Dendritic cell treated with granulocyte-macrophage colony-stimulating factor and Interleukin-4, amounts not matched to agents 40 ng/mL and 50 ng/mL, for 4 days (primary cell): ENCODE data around the gene SCAP.
"Not testable (repeated sequence)": the region's sequence is repeated elsewhere in the genome, so short reads cannot be mapped to it uniquely, and the experiment has no call there.

Source experiments
- H3K27ac Mint-ChIP-seq: one replicate; pipeline ENCODE4 v1.8.0; 2022; ENCODE audit warnings: mild to moderate bottlenecking, mixed read lengths
- H3K27me3 Mint-ChIP-seq: one replicate; pipeline ENCODE4 v1.8.0; 2022; ENCODE audit warnings: mild to moderate bottlenecking, mixed read lengths
- H3K36me3 Mint-ChIP-seq: one replicate; pipeline ENCODE4 v1.8.0; 2022; ENCODE audit warnings: low read depth, mixed read lengths
- H3K4me1 Mint-ChIP-seq: one replicate; pipeline ENCODE4 v1.8.0; 2022; ENCODE audit warnings: low read depth, mixed read lengths
- H3K4me3 Mint-ChIP-seq: one replicate; pipeline ENCODE4 v1.8.0; 2022; ENCODE audit warnings: mild to moderate bottlenecking, moderate library complexity, mixed read lengths
- H3K9me3 Mint-ChIP-seq: one replicate; pipeline ENCODE4 v1.8.0; 2022; ENCODE audit warnings: mixed read lengths
- intact Hi-C: fragments of 100-400 bp; cut with micrococcal nuclease; formaldehyde crosslinking; loops from one replicate; pipeline ENCODE4 v1.15.0; 2022

Gene SCAP

GRCh38 chr3:47473391-47473790 is 2.4 kb downstream of the SCAP start:
- Mint-ChIP-seq H3K27ac (no peak overlapping the region), H3K4me1 (peaks cover 23% of the 10 kb centered on the region), H3K36me3 (peaks cover 5% of the 10 kb centered on the region), H3K27me3 (no peaks in the 10 kb centered on the region), H3K4me3 (no peak overlapping the region), H3K9me3 (no peaks in the 10 kb centered on the region)
- intact Hi-C loops = no loop called here

- H3K4me1 Mint-ChIP-seq = peaks cover 36% of the 10 kb centered on the region
- H3K27me3 Mint-ChIP-seq = no peaks in the 10 kb centered on the region
- H3K9me3 Mint-ChIP-seq = no peaks in the 10 kb centered on the region
- no peak overlapping the region for H3K27ac Mint-ChIP-seq
- peaks cover 5% of the 10 kb centered on the region for H3K36me3 Mint-ChIP-seq
- H3K4me3 Mint-ChIP-seq = no peak overlapping the region
- intact Hi-C loops = no loop called here
Measured at GRCh38 chr3:47469616-47470015, 6.1 kb downstream of the SCAP start.

- H3K4me1 Mint-ChIP-seq = peaks cover 30% of the 10 kb centered on the region
- H3K36me3 Mint-ChIP-seq, intact Hi-C loops, H3K27ac Mint-ChIP-seq, H3K9me3 Mint-ChIP-seq, H3K4me3 Mint-ChIP-seq, H3K27me3 Mint-ChIP-seq: not testable (repeated sequence)
Measured at GRCh38 chr3:47468315-47468714, 7.4 kb downstream of the SCAP start.

GRCh38 chr3:47464588-47464987 is 11.2 kb downstream of the SCAP start:
- H3K36me3 Mint-ChIP-seq = peaks cover 17% of the 10 kb centered on the region
- H3K27me3 Mint-ChIP-seq = no peaks in the 10 kb centered on the region
- H3K9me3 Mint-ChIP-seq = peaks cover 12% of the 10 kb centered on the region
- no peak overlapping the region for H3K27ac Mint-ChIP-seq
- H3K4me3 Mint-ChIP-seq = no peak overlapping the region
- intact Hi-C loops = no loop called here
- H3K4me1 Mint-ChIP-seq = peaks cover 39% of the 10 kb centered on the region

- H3K4me1 Mint-ChIP-seq = peaks cover 27% of the 10 kb centered on the region
- peaks cover 19% of the 10 kb centered on the region for H3K36me3 Mint-ChIP-seq
- intact Hi-C loops, H3K27ac Mint-ChIP-seq, H3K4me3 Mint-ChIP-seq, H3K27me3 Mint-ChIP-seq: not testable (repeated sequence)
- peaks cover 19% of the 10 kb centered on the region for H3K9me3 Mint-ChIP-seq
Measured at GRCh38 chr3:47459534-47460085, 16.1 kb downstream of the SCAP start.

GRCh38 chr3:47456984-47457383 is 18.8 kb downstream of the SCAP start:
- H3K9me3 Mint-ChIP-seq = peaks cover 19% of the 10 kb centered on the region
- no peak overlapping the region for H3K27ac Mint-ChIP-seq
- H3K4me1 Mint-ChIP-seq = peaks cover 26% of the 10 kb centered on the region
- no peak overlapping the region for H3K4me3 Mint-ChIP-seq
- intact Hi-C loops = no loop called here
- peaks cover 19% of the 10 kb centered on the region for H3K36me3 Mint-ChIP-seq
- H3K27me3 Mint-ChIP-seq = no peaks in the 10 kb centered on the region

- Mint-ChIP-seq H3K36me3 (peaks cover 17% of the 10 kb centered on the region), H3K27me3 (no peaks in the 10 kb centered on the region)
Measured at GRCh38 chr3:47455806-47456452, 19.8 kb downstream of the SCAP start.

GRCh38 chr3:47452453-47453215 is 23.1 kb downstream of the SCAP start:
- no peaks in the 10 kb centered on the region for H3K9me3 Mint-ChIP-seq
- H3K4me1 Mint-ChIP-seq = peaks cover 26% of the 10 kb centered on the region
- H3K4me3 Mint-ChIP-seq = no peak overlapping the region
- no peaks in the 10 kb centered on the region for H3K36me3 Mint-ChIP-seq
- H3K27me3 Mint-ChIP-seq = no peaks in the 10 kb centered on the region
- H3K27ac Mint-ChIP-seq = no peak overlapping the region
- intact Hi-C loops = no loop called here

More at GRCh38 chr3:47455806-47456452, 19.8 kb downstream of the SCAP start:
- H3K4me3 Mint-ChIP-seq = no peak overlapping the region
- peaks cover 31% of the 10 kb centered on the region for H3K4me1 Mint-ChIP-seq
- intact Hi-C loops = no loop called here
- peaks cover 19% of the 10 kb centered on the region for H3K9me3 Mint-ChIP-seq
- no peak overlapping the region for H3K27ac Mint-ChIP-seq

GRCh38 chr3:47444103-47444502 is 31.6 kb downstream of the SCAP start:
- peaks cover 28% of the 10 kb centered on the region for H3K36me3 Mint-ChIP-seq
- peak overlapping the region; percentile 30 for H3K27ac Mint-ChIP-seq
- H3K4me3 Mint-ChIP-seq = no peak overlapping the region
- H3K4me1 Mint-ChIP-seq = peaks cover 18% of the 10 kb centered on the region
- H3K27me3 Mint-ChIP-seq = no peaks in the 10 kb centered on the region
- no peaks in the 10 kb centered on the region for H3K9me3 Mint-ChIP-seq
- intact Hi-C loops = no loop called here

- Mint-ChIP-seq H3K9me3 (no peaks in the 10 kb centered on the region), H3K27ac (peak overlapping the region; percentile 30), H3K4me3 (no peak overlapping the region), H3K4me1 (peaks cover 18% of the 10 kb centered on the region), H3K27me3 (no peaks in the 10 kb centered on the region), H3K36me3 (peaks cover 31% of the 10 kb centered on the region)
- intact Hi-C loops = no loop called here
Measured at GRCh38 chr3:47443611-47443995, 32.1 kb downstream of the SCAP start.

GRCh38 chr3:47441796-47442551 is 33.8 kb downstream of the SCAP start:
- no peak overlapping the region for H3K4me3 Mint-ChIP-seq
- H3K27me3 Mint-ChIP-seq = no peaks in the 10 kb centered on the region
- peaks cover 32% of the 10 kb centered on the region for H3K36me3 Mint-ChIP-seq
- no peak overlapping the region for H3K27ac Mint-ChIP-seq
- peaks cover 18% of the 10 kb centered on the region for H3K4me1 Mint-ChIP-seq
- H3K9me3 Mint-ChIP-seq = no peaks in the 10 kb centered on the region
- intact Hi-C loops = no loop called here

GRCh38 chr3:47440131-47440530 is 35.6 kb downstream of the SCAP start:
- Mint-ChIP-seq H3K27ac (no peak overlapping the region), H3K4me1 (peaks cover 18% of the 10 kb centered on the region)
- intact Hi-C loops = loop anchor here (1.0 kb wide), 1 partner anchor 36 kb away; no protein-coding TSS in a partner anchor

GRCh38 chr3:47436180-47436579 is 39.6 kb downstream of the SCAP start:
- Mint-ChIP-seq H3K4me3 (no peak overlapping the region), H3K9me3 (no peaks in the 10 kb centered on the region), H3K4me1 (no peaks in the 10 kb centered on the region), H3K27ac (no peak overlapping the region), H3K36me3 (peaks cover 64% of the 10 kb centered on the region), H3K27me3 (no peaks in the 10 kb centered on the region)
- intact Hi-C loops = no loop called here

More at GRCh38 chr3:47440131-47440530, 35.6 kb downstream of the SCAP start:
- no peak overlapping the region for H3K4me3 Mint-ChIP-seq
- no peaks in the 10 kb centered on the region for H3K9me3 Mint-ChIP-seq
- peaks cover 35% of the 10 kb centered on the region for H3K36me3 Mint-ChIP-seq
- no peaks in the 10 kb centered on the region for H3K27me3 Mint-ChIP-seq

- Mint-ChIP-seq H3K27me3 (no peaks in the 10 kb centered on the region), H3K4me3 (no peak overlapping the region), H3K36me3 (peaks cover 67% of the 10 kb centered on the region), H3K9me3 (no peaks in the 10 kb centered on the region), H3K4me1 (peaks cover 7% of the 10 kb centered on the region), H3K27ac (no peak overlapping the region)
- intact Hi-C loops = no loop called here
Measured at GRCh38 chr3:47434849-47435248, 40.9 kb downstream of the SCAP start.
